GM19351 (cell line): ENCODE measurements around the gene CAVIN2.
"Not testable (repeated sequence)": the region's sequence is repeated elsewhere in the genome, so short reads cannot be mapped to it uniquely, and the experiment has no call there.

Experiments used
- ATAC-seq: cut with Tn5 transposase; IDR thresholded peaks from one replicate; pipeline ENCODE4 v1.9.1; 2021; ENCODE audit warnings: mild to moderate bottlenecking, moderate library complexity; ENCODE audit not compliant: unreplicated experiment

The CAVIN2 gene

DNA sequence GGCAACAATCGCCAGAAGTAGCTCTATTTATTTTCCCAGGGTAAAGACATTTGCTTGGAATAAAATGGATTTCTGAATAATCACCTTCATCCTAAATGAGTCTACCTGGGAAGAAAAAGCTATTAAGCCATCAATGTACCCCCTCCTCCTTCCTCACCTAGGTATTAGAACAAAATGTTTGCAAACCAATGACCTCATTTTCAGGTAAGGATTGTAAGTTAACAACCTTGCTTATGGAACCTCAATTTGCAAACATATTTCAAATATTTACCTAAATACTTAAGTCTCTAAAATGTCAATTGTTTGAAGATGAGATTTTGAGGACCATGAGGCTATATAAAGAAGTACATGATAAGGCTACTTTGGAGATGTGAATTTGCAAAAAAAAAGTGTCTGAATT, 43.9 kb downstream of the CAVIN2 start:
- ATAC-seq = no peak

DNA sequence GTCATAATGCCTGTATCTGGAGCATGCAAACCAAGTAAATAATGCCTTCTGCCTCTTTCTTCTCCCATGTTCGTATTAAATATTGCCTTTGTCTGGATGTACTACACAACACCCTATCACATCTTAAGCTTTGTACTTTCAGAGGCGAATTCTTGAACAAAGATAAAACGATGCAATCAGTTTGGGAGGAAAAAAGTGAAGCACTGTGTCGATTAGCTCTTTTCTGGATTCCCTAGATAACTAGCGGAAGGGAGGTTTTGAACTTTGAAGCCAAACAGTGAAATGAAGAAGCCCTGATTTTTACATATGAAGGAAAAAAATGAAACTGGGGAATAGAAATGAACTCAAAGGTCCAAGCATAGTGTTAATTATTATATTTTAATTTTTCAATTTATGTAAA, 44.7 kb downstream of the CAVIN2 start:
- ATAC-seq = no peak

DNA sequence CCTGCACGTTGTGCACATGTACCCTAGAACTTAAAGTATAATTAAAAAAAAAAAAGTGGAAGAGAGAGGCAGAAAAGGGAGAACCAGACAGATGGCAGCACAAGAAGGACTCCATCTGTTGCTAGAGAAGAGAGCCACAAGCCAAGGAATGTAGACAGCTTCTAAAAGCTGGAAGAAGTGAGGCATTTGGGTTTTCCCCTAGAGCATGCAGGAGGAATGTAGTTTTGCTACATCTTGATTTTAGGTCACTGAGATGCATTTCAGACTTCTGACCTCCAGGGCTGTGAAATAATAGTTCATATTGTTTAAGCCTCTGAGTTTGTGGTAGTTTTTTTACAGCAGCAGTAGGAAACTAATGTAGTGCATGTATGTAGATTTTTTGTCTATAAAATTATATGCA, 46.0 kb downstream of the CAVIN2 start:
- ATAC-seq = no peak

DNA sequence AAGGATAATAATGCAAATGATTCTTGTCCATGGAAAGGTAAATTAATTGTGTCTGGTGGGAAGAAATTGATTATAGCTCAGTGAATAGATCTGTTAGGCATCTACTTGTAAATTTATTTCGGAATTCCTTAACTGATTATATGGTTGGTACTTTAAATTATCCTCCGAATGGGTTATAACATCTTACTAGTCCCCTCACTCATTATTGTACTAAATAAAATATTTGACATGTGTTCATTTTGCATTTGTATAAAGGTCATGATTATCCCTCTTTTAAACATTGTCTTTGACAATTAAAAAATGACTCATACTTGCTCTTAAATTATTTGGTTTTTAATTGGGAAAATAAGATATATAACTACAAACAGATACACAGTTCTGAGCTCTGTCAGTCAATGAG, 47.4 kb downstream of the CAVIN2 start:
- no peak for ATAC-seq

DNA sequence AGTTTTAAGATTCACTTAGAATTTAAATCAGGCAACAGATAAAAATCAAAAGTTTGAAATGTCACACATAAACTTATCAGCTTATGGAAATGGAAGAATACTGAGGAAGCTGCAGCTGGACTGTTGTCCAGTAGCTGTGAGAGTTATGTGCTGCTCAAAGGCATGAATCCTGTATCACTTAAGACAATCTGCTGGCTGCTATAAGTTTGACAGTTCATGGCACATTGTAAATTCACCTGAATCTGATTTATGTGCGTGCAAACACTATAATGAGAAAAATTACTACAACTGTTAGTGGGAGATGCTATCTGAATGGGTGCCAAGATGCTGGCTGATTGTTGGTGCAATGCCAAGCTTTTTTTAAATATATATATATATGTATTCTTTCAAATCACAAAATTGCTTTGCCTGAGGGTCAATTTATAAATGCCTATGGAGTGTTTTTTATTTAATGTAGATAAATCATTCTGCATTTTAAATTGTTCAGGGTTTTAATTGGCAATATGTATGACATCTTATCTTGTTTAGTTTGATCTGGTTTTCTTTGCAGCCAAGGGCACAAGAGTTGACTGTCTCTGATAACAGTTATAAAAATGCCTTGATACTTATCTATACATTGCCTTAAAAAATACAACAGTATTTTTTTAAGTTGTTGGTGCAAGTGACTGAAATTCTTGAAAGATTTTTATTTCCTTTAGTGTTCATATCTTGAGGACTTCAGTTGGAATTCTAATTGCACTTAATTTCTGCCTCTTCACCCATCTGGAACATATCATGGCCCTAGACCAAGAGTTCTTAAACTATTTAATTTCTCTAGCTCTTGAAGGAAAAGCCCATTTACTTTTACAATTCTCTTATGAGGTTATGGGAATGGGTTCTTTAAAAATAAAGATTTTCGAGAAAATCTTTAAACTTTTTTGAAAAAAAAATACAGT, 48.7 kb downstream of the CAVIN2 start:
- no peak for ATAC-seq

DNA sequence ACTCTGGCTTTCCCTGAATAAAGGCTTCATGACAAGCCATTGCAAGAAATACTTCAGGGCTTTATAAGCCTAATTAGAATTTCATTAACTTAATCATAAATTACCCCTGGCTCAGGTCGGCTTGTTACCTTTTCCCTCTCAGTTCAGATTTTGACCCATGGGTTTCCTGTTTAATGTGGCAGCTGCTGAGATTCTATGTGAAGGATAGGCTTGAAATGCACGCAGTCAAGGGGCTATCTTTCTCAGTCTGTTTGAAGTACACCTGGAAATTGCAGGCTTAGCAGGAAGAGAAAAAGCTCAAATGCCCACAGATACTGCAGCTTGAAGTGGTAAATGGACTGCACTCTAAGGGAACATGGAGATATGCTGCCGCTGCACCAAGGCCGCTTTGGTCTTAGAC, 49.4 kb downstream of the CAVIN2 start:
- no peak for ATAC-seq

DNA sequence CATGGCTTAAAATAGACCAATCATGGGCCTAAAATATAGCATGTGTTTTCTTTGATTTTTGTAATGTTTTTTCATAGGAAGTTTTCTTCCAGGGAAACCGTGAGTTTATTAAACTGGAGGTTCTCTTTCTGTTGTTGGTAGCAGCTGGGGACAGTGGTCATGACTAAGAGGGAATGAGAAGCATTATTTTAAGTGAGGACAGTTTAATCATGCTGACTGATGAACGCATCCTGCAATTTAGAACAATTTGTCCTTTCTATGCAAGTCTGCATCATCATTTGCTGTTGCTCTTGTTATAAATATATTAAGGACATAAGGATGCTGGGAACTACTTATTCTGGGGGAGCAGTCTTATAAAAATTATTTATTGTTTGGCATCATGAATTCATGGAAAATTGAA, 51.2 kb downstream of the CAVIN2 start:
- ATAC-seq = no peak

DNA sequence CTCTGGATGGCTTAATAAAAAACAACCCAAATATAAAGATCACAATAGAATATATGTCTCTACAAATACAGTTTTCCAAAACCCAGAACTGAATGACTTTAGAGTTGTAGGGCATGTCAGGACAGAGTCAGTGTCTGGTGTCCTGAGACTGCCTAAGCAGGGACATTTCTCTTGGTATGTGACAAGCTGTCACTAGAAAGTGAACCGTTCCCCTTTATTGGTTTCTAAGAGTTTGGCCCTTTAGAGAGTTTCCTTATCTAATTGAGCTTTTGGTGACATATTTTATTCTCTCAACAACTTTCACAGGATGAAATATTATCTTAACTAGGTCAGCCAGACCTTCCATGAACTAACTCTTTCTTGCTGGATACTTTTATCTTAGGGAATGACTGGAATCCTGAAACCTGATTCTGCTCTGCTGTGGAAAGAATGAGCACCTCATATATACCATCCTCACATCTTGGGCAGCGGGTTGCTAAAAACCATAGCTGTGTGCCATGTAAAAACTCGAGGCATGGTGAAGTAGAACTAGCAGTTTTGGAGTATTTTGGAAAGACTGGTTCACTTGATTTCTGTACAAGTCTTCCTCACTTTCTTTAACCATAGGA, 54.8 kb downstream of the CAVIN2 start:
- no peak for ATAC-seq

DNA sequence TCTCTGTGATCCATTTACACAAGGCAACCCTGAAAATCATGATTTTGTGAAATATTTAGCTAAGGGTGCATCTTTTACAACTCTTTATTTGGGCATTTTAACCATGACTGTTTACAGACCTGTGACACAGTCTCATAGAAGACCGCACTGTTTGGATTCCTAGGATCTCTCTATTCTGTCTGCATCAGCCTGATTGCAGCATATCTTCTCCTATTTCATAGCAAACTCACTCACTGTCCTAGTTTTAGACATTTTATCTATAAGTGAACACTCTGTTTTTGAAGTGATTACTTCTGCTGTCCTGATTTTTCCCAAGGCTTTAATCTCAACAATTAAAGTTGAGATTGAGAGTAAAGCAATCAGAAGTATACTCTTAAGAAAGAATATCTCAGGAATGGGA, 56.2 kb downstream of the CAVIN2 start:
- ATAC-seq = no peak

DNA sequence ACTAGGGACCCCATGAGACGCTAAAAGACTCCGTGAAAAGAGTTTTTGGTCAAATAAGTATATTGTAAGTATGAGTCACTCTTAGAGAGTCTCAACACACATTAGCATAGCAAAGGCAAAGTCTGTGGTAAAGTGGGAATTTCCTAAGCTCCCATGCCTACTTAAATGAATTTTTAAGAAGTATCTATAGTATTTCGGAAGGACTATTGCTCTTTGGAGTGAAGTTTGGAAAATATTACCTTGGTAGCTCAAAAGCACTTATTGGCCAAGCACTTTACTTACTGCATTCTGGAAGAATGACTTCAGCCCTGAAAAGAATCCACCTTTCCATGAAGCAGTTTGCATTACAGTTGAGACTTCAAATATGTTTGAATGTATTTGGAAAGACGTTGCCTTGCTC, 57.1 kb downstream of the CAVIN2 start:
- ATAC-seq = no peak

DNA sequence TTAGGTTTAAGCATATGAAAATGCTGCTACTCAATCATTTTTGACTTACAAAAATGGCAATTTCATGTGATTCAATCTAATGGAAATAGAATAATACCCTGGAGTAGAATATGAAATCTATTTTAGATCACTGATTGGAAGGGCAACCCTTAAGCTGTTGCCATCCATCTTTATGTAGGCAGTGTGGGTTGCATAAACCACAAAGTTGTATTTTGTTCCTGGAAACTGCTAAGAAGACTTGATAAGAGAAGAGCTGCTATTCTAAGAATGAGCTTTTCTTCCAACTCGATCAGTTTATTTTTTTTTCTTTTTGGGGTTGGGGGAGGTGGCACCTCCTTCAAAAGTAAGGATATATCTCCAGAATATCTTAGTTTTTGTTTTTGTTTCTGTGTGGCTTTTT, 60.2 kb downstream of the CAVIN2 start:
- no peak for ATAC-seq

DNA sequence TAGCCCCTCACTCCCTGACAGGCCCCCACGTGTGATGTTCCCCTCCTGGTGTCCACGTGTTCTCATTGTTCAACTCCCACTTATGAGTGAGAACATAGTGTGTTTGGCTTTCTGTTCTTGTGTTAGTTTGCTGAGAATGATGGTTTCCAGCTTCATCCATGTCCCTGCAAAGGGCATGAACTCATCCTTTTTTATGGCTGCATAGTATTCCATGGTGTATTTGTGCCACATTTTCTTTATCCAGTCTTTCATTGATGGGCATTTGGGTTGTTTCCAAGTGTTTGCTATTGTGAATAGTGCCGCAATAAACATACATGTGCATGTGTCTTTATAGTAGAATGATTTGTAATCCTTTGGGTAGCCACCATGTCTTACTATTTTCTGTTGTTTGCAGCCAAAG, 61.2 kb downstream of the CAVIN2 start:
- ATAC-seq = not testable (repeated sequence)
